Karpas-422 (cell line): Measurements from ENCODE around the gene LRSAM1. TPM values are rescaled to one million over a fixed set of nuclear protein-coding genes. Genes with fewer than 3 reads are reported as not detected.
A peak's percentile ranks its signal among the peaks of the same experiment; 100 is the strongest.

ENCODE experiments used
- DNase-seq: peaks from one replicate; pipeline ENCODE4 v3.0.0-alpha.2; 2015
- H2AFZ ChIP-seq: fragments of 200-600 bp; sonication (generic); 2 replicates; pipeline ENCODE4 v1.6.1; 2014; ENCODE audit warnings: antibody characterized with exemption, low read length, mixed read lengths
- H3K27ac ChIP-seq: fragments of 200-600 bp; sonication (generic); 2 replicates; pipeline ENCODE4 v1.5.1; 2014; ENCODE audit warnings: mild to moderate bottlenecking, low read length, moderate library complexity
- H3K27me3 ChIP-seq: fragments of 200-600 bp; sonication (generic); 2 replicates; pipeline ENCODE4 v1.6.1; 2014; ENCODE audit warnings: low read length, mixed read lengths
- H3K36me3 ChIP-seq: fragments of 200-600 bp; sonication (generic); 2 replicates; pipeline ENCODE4 v1.6.1; 2014; ENCODE audit warnings: low read length, mixed read lengths; ENCODE audit not compliant: insufficient read depth
- H3K4me1 ChIP-seq: fragments of 200-600 bp; sonication (generic); 2 replicates; pipeline ENCODE4 v1.6.1; 2014; ENCODE audit warnings: mild to moderate bottlenecking, low read length, mixed read lengths
- H3K4me2 ChIP-seq: fragments of 200-600 bp; sonication (generic); 2 replicates; pipeline ENCODE4 v1.6.1; 2014; ENCODE audit warnings: low read length, low read depth, mild to moderate bottlenecking; ENCODE audit not compliant: poor library complexity, severe bottlenecking
- H3K4me3 ChIP-seq: fragments of 200-600 bp; sonication (generic); 2 replicates; pipeline ENCODE4 v1.5.1; 2014; ENCODE audit warnings: mild to moderate bottlenecking, antibody characterized with exemption, low read length, mixed read lengths
- H3K79me2 ChIP-seq: fragments of 200-600 bp; sonication (generic); 2 replicates; pipeline ENCODE4 v1.6.1; 2014; ENCODE audit warnings: mild to moderate bottlenecking, low read length, mixed read lengths
- H3K9ac ChIP-seq: fragments of 200-600 bp; sonication (generic); 2 replicates; pipeline ENCODE4 v1.6.0; 2014; ENCODE audit warnings: low read length
- H3K9me2 ChIP-seq: fragments of 200-600 bp; sonication (generic), shearing (Covaris generic); replicated peaks from 2 replicates; pipeline ENCODE4 v1.6.0; 2014; ENCODE audit warnings: mild to moderate bottlenecking, low read length, moderate library complexity; ENCODE audit not compliant: insufficient read depth
- H3K9me3 ChIP-seq: fragments of 300-700, 200-600 bp; sonication (generic); 2 replicates; pipeline ENCODE4 v1.6.1; 2014; ENCODE audit warnings: low read length, mixed read lengths
- H4K20me1 ChIP-seq: fragments of 200-600 bp; sonication (generic); 2 replicates; pipeline ENCODE4 v1.6.1; 2014; ENCODE audit warnings: mild to moderate bottlenecking, antibody characterized with exemption, low read length, low read depth; ENCODE audit not compliant: insufficient read depth
- total RNA-seq: library from RNA; depleted of rRNA; stranded (reverse); fragments of >200 nt; shearing (Covaris generic); gene quantifications from 2 replicates; pipeline ENCODE4 v1.2.3, GENCODE V29; 2014; ENCODE audit warnings: low replicate concordance

The LRSAM1 gene
- total RNA-seq, 1 experiment from 2014 or later = 14.4 TPM

DNA sequence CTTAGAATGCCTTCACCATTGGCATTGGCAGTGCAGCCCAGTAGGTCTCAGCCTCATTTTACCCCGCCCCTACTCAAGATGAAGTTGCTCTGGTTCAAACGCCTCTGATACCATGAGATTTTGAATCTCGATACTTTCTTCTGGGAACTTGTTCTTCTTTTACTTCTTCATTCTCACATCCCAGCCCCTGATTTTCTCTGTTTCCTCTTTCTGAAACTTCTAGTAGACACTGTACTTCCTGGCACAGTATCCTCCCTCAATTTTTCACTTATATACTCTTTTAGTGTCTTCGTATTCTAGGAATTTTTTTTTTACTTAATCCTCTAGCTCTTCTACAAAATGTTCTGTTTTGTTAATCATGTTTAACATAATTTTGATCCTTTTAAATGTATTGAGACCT, 40.2 kb upstream of the LRSAM1 start:
- Histone ChIP-seq H3K4me2 (no peak overlapping the region), H3K79me2 (no peaks in the 10 kb centered on the region), H3K36me3 (no peaks in the 10 kb centered on the region), H4K20me1 (no peaks in the 10 kb centered on the region), H3K4me3 (no peak overlapping the region), H3K27me3 (no peaks in the 10 kb centered on the region), H3K9me2 (no peaks in the 10 kb centered on the region), H3K9me3 (no peaks in the 10 kb centered on the region), H3K4me1 (peaks cover 6% of the 10 kb centered on the region; the same call in 1 of the 2 replicates), H3K9ac (no peak overlapping the region), H2AFZ (no peak overlapping the region), H3K27ac (no peak overlapping the region)
- DNase-seq = no peak

DNA sequence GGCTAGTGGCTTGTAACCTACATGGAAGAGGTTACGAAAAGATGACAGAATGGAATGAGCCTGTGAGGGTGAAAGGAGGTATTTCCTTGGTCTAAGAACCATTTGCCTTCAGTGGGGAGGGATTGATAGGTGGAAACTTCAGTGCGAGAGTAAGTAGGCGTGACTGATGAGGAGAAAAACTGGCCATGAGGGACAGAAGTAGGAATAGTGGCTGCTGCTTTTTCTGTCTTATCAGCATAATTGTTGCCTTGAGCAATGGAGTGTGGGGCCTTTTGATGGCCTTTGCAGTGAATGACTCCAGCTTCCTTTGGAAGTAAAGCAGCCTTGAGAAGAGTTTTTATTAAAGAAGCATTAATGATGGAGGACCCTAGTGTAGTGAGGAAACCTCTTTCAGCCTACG, 36.2 kb upstream of the LRSAM1 start:
- Histone ChIP-seq H3K4me2 (no peak overlapping the region), H3K4me1 (peaks cover 6% of the 10 kb centered on the region; the same call in 1 of the 2 replicates), H3K4me3 (no peak overlapping the region)

GRCh38 chr9:127415657-127416056, 35.7 kb upstream of the LRSAM1 start:
- Histone ChIP-seq H3K9ac (no peak overlapping the region), H4K20me1 (no peaks in the 10 kb centered on the region), H3K4me3 (no peak overlapping the region), H3K4me1 (peaks cover 6% of the 10 kb centered on the region; the same call in 1 of the 2 replicates), H3K36me3 (no peaks in the 10 kb centered on the region), H3K9me3 (no peaks in the 10 kb centered on the region), H3K9me2 (no peaks in the 10 kb centered on the region), H3K4me2 (no peak overlapping the region), H3K27me3 (no peaks in the 10 kb centered on the region), H2AFZ (no peak overlapping the region), H3K27ac (no peak overlapping the region), H3K79me2 (no peaks in the 10 kb centered on the region)
- DNase-seq = no peak

More for the DNA sequence above, 36.2 kb upstream of the LRSAM1 start:
- no peaks in the 10 kb centered on the region for H3K79me2 ChIP-seq
- H3K36me3 ChIP-seq = no peaks in the 10 kb centered on the region
- no peaks in the 10 kb centered on the region for H3K9me3 ChIP-seq
- no peak overlapping the region for H3K27ac ChIP-seq
- no peaks in the 10 kb centered on the region for H4K20me1 ChIP-seq
- H3K9ac ChIP-seq = no peak overlapping the region
- H3K27me3 ChIP-seq = no peaks in the 10 kb centered on the region
- H3K9me2 ChIP-seq = no peaks in the 10 kb centered on the region
- no peak overlapping the region for H2AFZ ChIP-seq
- DNase-seq = no peak

- H3K79me2 ChIP-seq = peaks cover 4% of the 10 kb centered on the region
- no peak for DNase-seq
- no peak overlapping the region for H3K4me3 ChIP-seq
- no peak overlapping the region for H2AFZ ChIP-seq
- no peak overlapping the region for H3K27ac ChIP-seq
- peaks cover under 1% of the 10 kb centered on the region for H3K4me1 ChIP-seq
- H3K4me2 ChIP-seq = no peak overlapping the region
- H3K36me3 ChIP-seq = no peaks in the 10 kb centered on the region
- H3K9me3 ChIP-seq = no peaks in the 10 kb centered on the region
- no peaks in the 10 kb centered on the region for H3K9me2 ChIP-seq
- no peaks in the 10 kb centered on the region for H3K27me3 ChIP-seq
- H4K20me1 ChIP-seq = no peaks in the 10 kb centered on the region
- no peak overlapping the region for H3K9ac ChIP-seq
Observed at GRCh38 chr9:127417131-127418036, 33.9 kb upstream of the LRSAM1 start.

DNA sequence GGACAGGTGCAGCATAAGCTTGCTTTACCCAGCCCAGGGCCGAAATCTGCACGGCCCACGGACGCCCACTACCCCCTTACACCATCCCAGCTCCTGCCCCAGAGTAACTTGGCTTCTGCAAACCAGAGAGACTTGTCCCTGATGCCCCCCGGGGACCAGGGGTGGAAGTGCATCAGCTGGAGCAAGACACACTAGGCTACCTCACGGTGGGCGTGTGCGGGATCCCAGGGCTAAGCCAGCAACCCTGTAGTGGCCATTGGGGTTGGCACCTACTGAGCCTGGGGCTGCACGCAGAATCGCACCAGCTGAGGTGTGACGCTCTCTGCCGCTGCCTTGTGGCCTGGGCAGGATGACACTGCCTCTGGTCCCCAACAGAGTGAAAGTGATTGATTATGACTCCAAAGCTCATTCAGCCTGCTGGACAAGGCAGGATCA, 33.3 kb upstream of the LRSAM1 start:
- Histone ChIP-seq H3K79me2 (peaks cover 11% of the 10 kb centered on the region), H3K27me3 (no peaks in the 10 kb centered on the region), H4K20me1 (no peaks in the 10 kb centered on the region), H3K9me3 (no peaks in the 10 kb centered on the region), H3K9ac (no peak overlapping the region), H3K4me2 (no peak overlapping the region), H3K4me1 (peaks cover 7% of the 10 kb centered on the region), H3K4me3 (no peak overlapping the region), H3K36me3 (no peaks in the 10 kb centered on the region), H3K9me2 (no peaks in the 10 kb centered on the region), H3K27ac (no peak overlapping the region), H2AFZ (no peak overlapping the region)
- peak; percentile 50 for DNase-seq

DNA sequence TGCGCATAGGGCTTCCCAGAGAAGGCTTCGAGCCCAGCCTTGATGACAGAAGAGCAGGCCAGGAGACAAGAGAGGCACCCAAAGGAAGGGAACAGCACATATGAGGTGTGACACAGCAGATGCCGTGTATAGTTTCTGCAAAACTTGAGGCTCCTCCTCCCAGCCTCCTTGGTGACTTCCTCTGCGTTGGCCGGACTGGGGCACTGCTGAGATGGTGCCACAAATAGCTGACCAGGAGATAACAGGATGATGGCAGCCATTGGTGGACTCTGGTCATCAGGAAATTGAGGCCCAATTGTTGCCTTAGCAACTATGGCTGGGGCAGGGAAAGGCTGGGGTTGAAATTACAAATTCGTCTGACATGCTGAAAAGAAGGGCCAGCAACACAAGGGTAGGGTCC, 32.0 kb upstream of the LRSAM1 start:
- Histone ChIP-seq H3K4me2 (no peak overlapping the region), H3K9ac (no peak overlapping the region), H3K4me3 (no peak overlapping the region), H3K36me3 (no peaks in the 10 kb centered on the region), H3K79me2 (peaks cover 18% of the 10 kb centered on the region), H3K9me3 (no peaks in the 10 kb centered on the region), H4K20me1 (no peaks in the 10 kb centered on the region), H3K27me3 (no peaks in the 10 kb centered on the region), H3K4me1 (peaks cover 10% of the 10 kb centered on the region), H3K27ac (no peak overlapping the region), H2AFZ (no peak overlapping the region), H3K9me2 (no peaks in the 10 kb centered on the region)
- DNase-seq = no peak

GRCh38 chr9:127421057-127421456, 30.3 kb upstream of the LRSAM1 start:
- H2AFZ ChIP-seq = no peak overlapping the region
- H3K27me3 ChIP-seq = no peaks in the 10 kb centered on the region
- H3K36me3 ChIP-seq = no peaks in the 10 kb centered on the region
- H3K4me2 ChIP-seq = no peak overlapping the region
- peaks cover 21% of the 10 kb centered on the region for H3K4me1 ChIP-seq
- no peaks in the 10 kb centered on the region for H3K9me3 ChIP-seq
- H3K27ac ChIP-seq = no peak overlapping the region
- H3K9me2 ChIP-seq = no peaks in the 10 kb centered on the region
- DNase-seq = no peak
- no peaks in the 10 kb centered on the region for H4K20me1 ChIP-seq
- H3K9ac ChIP-seq = no peak overlapping the region
- H3K4me3 ChIP-seq = no peak overlapping the region
- peaks cover 35% of the 10 kb centered on the region for H3K79me2 ChIP-seq

GRCh38 chr9:127422133-127422782, 29.1 kb upstream of the LRSAM1 start:
- peaks cover 21% of the 10 kb centered on the region for H3K4me1 ChIP-seq
- H3K27ac ChIP-seq = no peak overlapping the region
- H2AFZ ChIP-seq = no peak overlapping the region
- no peak for DNase-seq
- H3K9me2 ChIP-seq = no peaks in the 10 kb centered on the region
- H3K36me3 ChIP-seq = peaks cover 4% of the 10 kb centered on the region; the same call in 1 of the 2 replicates
- H3K4me2 ChIP-seq = peak overlapping the region; percentile 99
- H4K20me1 ChIP-seq = no peaks in the 10 kb centered on the region
- H3K27me3 ChIP-seq = no peaks in the 10 kb centered on the region
- peak overlapping the region; percentile 91 for H3K9ac ChIP-seq
- peaks cover 44% of the 10 kb centered on the region for H3K79me2 ChIP-seq
- H3K4me3 ChIP-seq = peak overlapping the region; percentile 90; the same call in 1 of the 2 replicates
- no peaks in the 10 kb centered on the region for H3K9me3 ChIP-seq
